Stomach smooth muscle (tissue), 2 donors: ENCODE results near the gene MAPK8.

ENCODE experiments used
- H3K27ac ChIP-seq: one replicate; pipeline ENCODE4 v1.7.0; 2013; ENCODE audit warnings: mild to moderate bottlenecking, low read length, inconsistent platforms
- H3K27me3 ChIP-seq, 2 donors: one replicate each; pipeline ENCODE4 v1.7.0; 2013; ENCODE audit warnings: low read length in 2 of 2; ENCODE audit not compliant: insufficient read depth in 2 of 2, control insufficient read depth in 1 of 2
- H3K36me3 ChIP-seq, 2 donors: one replicate each; pipeline ENCODE4 v1.7.0; 2013; ENCODE audit warnings: low read length in 2 of 2; ENCODE audit not compliant: control insufficient read depth in 2 of 2, insufficient read depth in 2 of 2
- H3K4me1 ChIP-seq: one replicate; pipeline ENCODE4 v1.7.0; 2013; ENCODE audit warnings: low read length; ENCODE audit not compliant: control insufficient read depth, insufficient read depth
- H3K4me3 ChIP-seq, 2 donors: one replicate each; pipeline ENCODE4 v1.7.0; 2013; ENCODE audit warnings: low read length in 2 of 2
- H3K9ac ChIP-seq, 2 donors: one replicate each; pipeline ENCODE4 v1.7.0; 2013; ENCODE audit warnings: low read length in 2 of 2, mild to moderate bottlenecking in 1 of 2
- H3K9me3 ChIP-seq, 2 donors: one replicate each; pipeline ENCODE4 v1.7.0; 2013; ENCODE audit warnings: low read length in 2 of 2; ENCODE audit not compliant: control insufficient read depth in 2 of 2
- donor health status: healthy.
- donor health status: Pancreatic carcinoma.

MAPK8 gene

GRCh38 chr10:48437546-48437945 is 131.1 kb downstream of the MAPK8 start:
- no peak overlapping the region for H3K4me3 ChIP-seq
- H3K9ac ChIP-seq = no peak overlapping the region
- no peaks in the 10 kb centered on the region for H3K9me3 ChIP-seq
- H3K4me1 ChIP-seq = peaks cover 3% of the 10 kb centered on the region
- H3K27ac ChIP-seq = no peak overlapping the region
- no peaks in the 10 kb centered on the region for H3K27me3 ChIP-seq
- peaks cover 7% of the 10 kb centered on the region in 2 donors for H3K36me3 ChIP-seq

GRCh38 chr10:48439031-48439430 is 132.6 kb downstream of the MAPK8 start:
- Histone ChIP-seq H3K27ac (no peak overlapping the region), H3K4me3 (no peak overlapping the region), H3K9ac (no peak overlapping the region), H3K36me3 (peaks cover 7% of the 10 kb centered on the region in 2 donors), H3K9me3 (no peaks in the 10 kb centered on the region), H3K27me3 (no peaks in the 10 kb centered on the region), H3K4me1 (peaks cover 3% of the 10 kb centered on the region)

GRCh38 chr10:48439581-48440041 is 133.1 kb downstream of the MAPK8 start:
- peaks cover 5 to 7% of the 10 kb centered on the region in 2 donors for H3K36me3 ChIP-seq
- no peak overlapping the region for H3K4me3 ChIP-seq
- H3K9ac ChIP-seq = no peak overlapping the region
- H3K4me1 ChIP-seq = peaks cover 3% of the 10 kb centered on the region
- H3K9me3 ChIP-seq = no peaks in the 10 kb centered on the region
- H3K27me3 ChIP-seq = no peaks in the 10 kb centered on the region
- no peak overlapping the region for H3K27ac ChIP-seq

GRCh38 chr10:48440771-48441170 is 134.3 kb downstream of the MAPK8 start:
- Histone ChIP-seq H3K4me3 (no peak overlapping the region), H3K36me3 (peaks cover under 1 to 7% of the 10 kb centered on the region in 2 donors), H3K9ac (no peak overlapping the region), H3K9me3 (no peaks in the 10 kb centered on the region), H3K27me3 (no peaks in the 10 kb centered on the region), H3K4me1 (peaks cover 3% of the 10 kb centered on the region), H3K27ac (no peak overlapping the region)

- H3K27me3 ChIP-seq = no peaks in the 10 kb centered on the region
- no peak overlapping the region for H3K27ac ChIP-seq
- peaks cover 0 to 5% of the 10 kb centered on the region in 2 donors for H3K36me3 ChIP-seq
- no peak overlapping the region for H3K4me3 ChIP-seq
- no peak overlapping the region for H3K9ac ChIP-seq
- no peaks in the 10 kb centered on the region for H3K9me3 ChIP-seq
- H3K4me1 ChIP-seq = peaks cover 3% of the 10 kb centered on the region
Measured at GRCh38 chr10:48442090-48442808, 135.8 kb downstream of the MAPK8 start.

GRCh38 chr10:48442809-48443177 is 136.3 kb downstream of the MAPK8 start:
- Histone ChIP-seq H3K27ac (no peak overlapping the region), H3K27me3 (no peaks in the 10 kb centered on the region), H3K4me1 (peaks cover 3% of the 10 kb centered on the region), H3K9me3 (no peaks in the 10 kb centered on the region), H3K4me3 (no peak overlapping the region), H3K36me3 (peaks cover 0 to under 1% of the 10 kb centered on the region in 2 donors), H3K9ac (no peak overlapping the region)

GRCh38 chr10:48444266-48444665 is 137.8 kb downstream of the MAPK8 start:
- Histone ChIP-seq H3K9me3 (no peaks in the 10 kb centered on the region), H3K9ac (no peak overlapping the region), H3K27ac (no peak overlapping the region)

GRCh38 chr10:48444861-48445841 is 138.7 kb downstream of the MAPK8 start:
- Histone ChIP-seq H3K4me3 (no peak overlapping the region), H3K4me1 (peaks cover 3% of the 10 kb centered on the region), H3K9me3 (no peaks in the 10 kb centered on the region), H3K27ac (no peak overlapping the region), H3K36me3 (no peaks in the 10 kb centered on the region), H3K9ac (no peak overlapping the region), H3K27me3 (no peaks in the 10 kb centered on the region)

More at GRCh38 chr10:48444266-48444665, 137.8 kb downstream of the MAPK8 start:
- Histone ChIP-seq H3K36me3 (no peaks in the 10 kb centered on the region), H3K4me3 (no peak overlapping the region), H3K27me3 (no peaks in the 10 kb centered on the region), H3K4me1 (peaks cover 3% of the 10 kb centered on the region)

GRCh38 chr10:48445932-48446331 is 139.5 kb downstream of the MAPK8 start:
- no peak overlapping the region for H3K4me3 ChIP-seq
- H3K9ac ChIP-seq = no peak overlapping the region
- H3K4me1 ChIP-seq = peaks cover 3% of the 10 kb centered on the region
- H3K36me3 ChIP-seq = no peaks in the 10 kb centered on the region
- H3K9me3 ChIP-seq = no peaks in the 10 kb centered on the region
- H3K27ac ChIP-seq = no peak overlapping the region
- H3K27me3 ChIP-seq = no peaks in the 10 kb centered on the region

- Histone ChIP-seq H3K4me3 (no peak overlapping the region), H3K27me3 (no peaks in the 10 kb centered on the region), H3K9ac (no peak overlapping the region), H3K27ac (no peak overlapping the region), H3K4me1 (peaks cover 3% of the 10 kb centered on the region), H3K9me3 (no peaks in the 10 kb centered on the region), H3K36me3 (no peaks in the 10 kb centered on the region)
Measured at GRCh38 chr10:48446785-48447184, 140.3 kb downstream of the MAPK8 start.
